DMS79 treated with DMSO at 0.1 percent for 48 hours (cell line): ENCODE results near the gene ALDH3B1.
A peak's percentile ranks its signal among the peaks of the same experiment; 100 is the strongest.

ENCODE experiments used
- DNase-seq: peaks from one replicate; lab custom pipeline; 2025; lab: John Stamatoyannopoulos, UW

Gene ALDH3B1

DNA sequence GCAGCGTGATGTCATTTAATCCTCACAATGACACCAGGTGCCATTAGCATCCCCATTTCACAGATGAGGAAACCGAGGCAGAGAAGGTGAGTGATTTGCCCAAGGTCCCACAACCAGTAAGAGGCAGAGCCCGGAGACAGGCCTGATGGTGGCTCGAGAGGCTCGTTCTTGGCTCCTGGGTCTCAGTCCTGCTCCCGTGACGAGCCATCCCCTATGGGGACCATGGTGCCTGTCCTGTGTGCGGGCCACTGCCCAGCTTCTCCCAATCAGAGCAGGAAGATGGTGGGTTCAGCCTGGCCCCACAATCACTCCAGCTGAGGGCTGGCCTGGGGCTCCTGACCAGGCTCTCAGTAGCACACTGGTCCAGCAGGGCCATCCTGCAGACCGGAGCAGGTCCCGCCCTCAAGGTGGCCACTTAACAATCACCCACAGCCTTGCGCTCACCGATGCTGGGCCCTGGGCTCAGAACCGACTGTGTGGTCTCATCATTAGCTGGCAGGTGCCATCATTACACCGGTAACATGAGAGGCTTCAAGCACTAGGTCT lies 3.6 kb downstream of the ALDH3B1 start:
- DNase-seq = no peak

DNA sequence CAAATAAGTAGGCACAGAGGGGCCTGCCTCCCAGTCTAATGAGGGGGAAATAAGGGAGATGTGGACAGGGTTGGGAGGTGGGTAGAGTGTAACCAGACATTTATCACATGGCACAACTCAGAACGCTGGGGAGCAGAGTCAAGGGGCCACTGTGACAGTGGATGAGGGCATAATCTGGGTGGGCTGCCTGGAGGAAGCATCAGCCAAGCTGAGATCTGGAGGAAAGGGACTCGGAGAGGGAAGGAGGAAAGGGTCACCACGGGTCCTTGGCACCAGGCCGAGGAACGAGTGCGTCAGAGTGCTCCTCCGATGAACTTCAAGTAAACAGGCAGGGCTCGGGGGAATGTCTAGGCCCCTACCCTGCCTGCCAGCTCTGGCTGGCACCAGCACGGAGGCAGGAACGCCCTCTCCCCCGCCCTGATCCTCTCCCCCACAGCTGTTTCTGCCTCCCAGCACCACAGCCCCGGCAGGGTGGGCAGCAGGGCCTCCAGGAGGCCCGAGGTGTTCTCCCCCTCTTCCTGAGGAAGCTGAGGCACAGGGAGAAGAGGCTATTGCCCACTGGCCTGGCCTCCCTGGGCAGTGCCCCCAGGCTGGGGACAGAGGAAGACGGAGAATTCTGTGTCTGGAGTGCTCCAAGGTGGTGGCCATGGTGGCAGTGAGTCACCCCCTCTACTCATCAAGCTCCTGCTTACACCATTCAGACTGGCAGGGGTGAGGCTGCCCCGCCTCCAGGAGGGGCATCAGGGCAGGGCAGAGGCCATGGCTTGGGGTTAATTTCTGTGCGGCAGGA lies 4.2 kb downstream of the ALDH3B1 start:
- DNase-seq = no peak

DNA sequence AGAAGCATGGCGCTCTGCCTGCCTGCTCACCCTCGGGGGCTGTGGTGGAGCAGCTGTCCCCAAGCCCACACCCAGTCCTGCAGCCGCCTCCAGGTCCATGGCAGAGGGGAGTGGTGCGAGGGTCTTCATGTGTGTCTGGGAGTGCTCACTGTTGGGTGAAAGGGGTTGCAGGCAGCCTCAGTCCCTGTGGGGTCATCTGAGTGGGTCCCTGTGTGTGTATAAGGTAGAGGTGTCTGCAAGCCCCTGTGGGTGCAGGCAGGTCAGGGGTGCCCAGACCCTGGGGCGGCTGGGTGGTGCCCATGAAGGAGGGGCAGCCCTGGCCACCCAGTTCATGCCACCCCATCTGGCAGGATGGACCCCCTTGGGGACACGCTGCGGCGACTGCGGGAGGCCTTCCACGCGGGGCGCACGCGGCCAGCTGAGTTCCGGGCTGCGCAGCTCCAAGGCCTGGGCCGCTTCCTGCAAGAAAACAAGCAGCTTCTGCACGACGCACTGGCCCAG lies 4.9 kb downstream of the ALDH3B1 start:
- no peak for DNase-seq

DNA sequence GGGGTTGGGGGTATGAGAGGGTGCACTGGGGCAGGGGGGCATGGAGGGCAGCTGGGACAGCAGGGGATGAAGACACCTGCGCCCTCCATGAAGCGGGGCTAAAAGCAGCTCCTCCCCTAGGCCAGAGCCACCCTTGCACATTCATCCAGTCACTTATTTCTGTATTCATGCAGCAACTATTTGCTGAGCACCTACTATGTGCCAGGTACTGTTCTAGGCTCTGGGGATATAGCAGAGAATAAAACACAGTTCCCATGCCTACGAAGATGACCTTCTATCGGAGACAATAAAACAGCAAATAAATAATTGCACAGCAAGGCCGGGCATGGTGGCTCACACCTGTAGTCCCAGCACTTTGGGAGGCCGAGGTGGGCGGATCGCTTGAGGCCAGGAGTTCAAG lies 5.3 kb downstream of the ALDH3B1 start:
- no peak for DNase-seq

DNA sequence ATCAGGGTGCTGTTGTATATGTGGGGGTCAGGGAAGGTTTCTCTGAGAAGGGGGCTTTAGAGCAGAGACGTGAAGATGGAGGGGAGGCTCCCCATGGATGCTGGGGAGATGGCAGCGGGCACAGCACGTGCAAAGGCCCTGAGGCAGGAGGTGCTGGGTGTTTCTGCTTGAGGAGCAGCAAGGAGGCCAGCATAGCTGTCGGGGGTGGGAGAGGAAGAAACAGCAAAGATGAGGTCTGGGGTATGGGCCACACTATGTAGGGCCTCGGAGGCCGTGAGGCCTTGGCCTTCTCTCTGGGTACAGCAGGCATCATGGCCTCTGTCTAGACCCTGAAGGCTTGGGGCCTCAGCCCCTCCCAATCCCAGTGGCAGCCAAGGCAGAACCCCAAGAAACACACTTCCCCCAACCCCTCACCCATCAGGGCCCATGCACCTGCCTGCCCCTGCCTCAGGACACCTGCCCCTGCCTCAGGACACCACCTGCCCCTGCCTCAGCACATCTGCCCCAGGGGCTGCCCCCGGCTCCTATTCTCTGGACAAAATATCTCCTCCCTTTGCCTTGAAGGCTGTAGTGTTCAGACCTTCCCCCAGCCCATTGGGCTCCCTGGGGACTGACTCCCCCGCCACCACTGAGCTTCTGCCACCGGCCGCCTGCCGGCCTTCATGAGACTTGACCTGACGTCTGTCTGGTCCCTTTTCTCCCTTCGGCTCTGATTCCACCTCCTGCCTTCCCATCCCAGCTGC lies 6.2 kb downstream of the ALDH3B1 start:
- DNase-seq = no peak

DNA sequence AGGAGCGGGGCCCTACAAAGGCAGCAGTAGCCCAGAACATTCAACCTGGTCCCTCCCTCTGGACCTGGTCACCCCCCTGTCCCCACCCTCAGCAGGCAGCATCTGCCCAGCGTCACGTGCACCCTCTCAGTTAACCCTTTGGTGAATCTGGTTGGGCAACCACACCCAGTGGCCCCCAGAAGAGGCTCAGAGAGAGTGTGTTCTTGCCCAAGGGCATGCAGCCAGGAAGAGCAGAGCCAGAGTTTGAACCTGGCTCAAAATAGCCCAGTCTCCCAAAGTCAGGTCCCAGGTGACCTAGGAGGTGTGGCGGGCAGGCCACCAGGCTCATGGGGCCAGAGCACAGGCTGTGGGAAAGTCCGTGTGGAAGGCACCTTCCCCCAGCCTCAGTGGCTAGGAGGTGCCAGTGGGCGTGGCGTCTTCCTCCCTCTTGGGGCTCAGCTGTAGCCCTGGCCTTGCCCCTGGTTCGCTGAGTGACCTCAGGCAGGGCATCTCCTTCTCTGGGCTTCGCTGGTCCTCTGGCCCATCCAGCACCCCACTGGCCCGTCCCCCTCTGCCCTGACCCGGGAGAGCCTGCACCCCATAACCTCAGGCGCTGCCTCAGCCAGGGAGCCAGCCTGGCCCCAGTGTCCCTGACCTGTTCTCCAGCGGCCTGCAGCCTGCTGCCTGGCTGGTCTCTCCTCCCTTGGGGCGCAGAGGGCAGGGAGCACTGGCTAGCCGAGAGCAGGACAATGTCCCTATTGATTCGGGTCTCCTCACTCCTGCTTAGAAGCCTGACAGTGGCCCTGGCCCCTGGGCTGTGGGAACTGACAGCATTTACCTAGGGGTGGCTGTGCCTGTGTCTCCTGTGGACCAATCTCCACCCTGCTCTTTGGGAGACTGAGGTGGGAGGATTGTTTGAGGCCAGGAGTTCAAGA lies 7.0 kb downstream of the ALDH3B1 start:
- no peak for DNase-seq

DNA sequence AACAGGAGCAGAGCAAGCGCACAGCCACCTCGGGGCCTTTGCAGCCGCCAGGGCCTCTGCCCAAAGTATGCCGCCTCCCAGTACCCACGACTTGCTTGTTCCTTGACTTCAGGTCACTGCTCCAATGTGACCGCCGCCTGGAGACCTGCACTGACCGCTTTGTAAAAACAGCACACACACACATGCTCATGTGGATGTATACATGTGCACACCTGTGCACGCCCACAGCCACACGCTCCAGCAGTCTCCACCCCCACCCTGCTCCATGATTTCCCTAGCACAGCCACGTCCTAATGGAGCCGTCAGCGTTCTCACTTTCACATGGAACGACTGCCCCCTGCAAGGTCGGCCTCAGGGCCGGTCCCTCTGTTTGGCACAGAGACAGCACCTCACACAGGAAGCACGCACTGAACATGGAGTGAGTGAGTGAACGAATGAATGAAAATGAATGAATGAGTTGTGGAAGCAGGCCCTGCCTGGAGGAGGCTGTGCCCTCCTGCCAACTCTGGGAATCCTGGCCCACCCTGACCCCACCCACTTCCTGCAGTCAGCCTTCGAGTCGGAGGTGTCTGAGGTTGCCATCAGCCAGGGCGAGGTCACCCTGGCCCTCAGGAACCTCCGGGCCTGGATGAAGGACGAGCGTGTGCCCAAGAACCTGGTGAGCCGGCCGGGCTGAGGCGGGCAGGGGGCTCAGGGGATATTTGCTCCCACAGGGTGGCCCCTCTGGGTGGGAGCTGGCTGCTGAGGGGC lies 8.0 kb downstream of the ALDH3B1 start:
- no peak for DNase-seq

DNA sequence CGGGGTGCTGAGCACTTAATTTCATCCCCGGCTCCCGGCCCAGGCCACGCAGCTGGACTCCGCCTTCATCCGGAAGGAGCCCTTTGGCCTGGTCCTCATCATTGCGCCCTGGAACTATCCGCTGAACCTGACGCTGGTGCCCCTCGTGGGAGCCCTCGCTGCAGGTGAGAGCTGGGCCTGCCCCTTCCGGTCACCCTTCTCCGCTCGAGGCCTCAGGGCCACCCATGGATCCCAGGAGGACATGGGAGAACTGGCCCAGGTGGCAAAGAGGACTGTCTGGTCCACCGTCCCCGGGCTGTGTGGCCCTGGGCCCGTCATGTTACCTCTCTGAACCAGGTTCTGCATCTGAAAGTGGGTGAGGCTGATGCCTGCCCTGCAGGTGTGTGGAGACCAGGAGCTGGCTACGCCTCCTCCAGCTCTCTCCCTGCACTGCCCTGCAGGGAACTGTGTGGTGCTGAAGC lies 8.6 kb downstream of the ALDH3B1 start:
- no peak for DNase-seq

DNA sequence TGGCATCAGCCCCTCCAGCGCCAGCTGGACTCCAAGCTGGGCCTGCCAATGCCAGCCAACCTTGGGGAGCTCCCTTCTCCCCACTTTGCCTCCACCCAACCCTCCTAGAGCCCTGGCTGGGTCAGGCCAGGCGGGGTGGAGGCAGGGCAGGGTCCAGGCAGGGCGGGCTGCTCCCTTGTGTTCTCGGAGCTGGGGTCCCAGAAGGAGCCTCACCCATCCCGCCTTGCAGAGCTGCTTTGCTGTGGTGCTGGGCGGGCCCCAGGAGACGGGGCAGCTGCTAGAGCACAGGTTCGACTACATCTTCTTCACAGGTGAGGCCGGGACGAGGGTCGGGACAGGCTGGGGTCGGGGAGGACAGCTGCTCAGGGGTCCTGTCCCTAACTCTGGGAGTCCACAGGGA lies 9.4 kb downstream of the ALDH3B1 start:
- DNase-seq = no peak

DNA sequence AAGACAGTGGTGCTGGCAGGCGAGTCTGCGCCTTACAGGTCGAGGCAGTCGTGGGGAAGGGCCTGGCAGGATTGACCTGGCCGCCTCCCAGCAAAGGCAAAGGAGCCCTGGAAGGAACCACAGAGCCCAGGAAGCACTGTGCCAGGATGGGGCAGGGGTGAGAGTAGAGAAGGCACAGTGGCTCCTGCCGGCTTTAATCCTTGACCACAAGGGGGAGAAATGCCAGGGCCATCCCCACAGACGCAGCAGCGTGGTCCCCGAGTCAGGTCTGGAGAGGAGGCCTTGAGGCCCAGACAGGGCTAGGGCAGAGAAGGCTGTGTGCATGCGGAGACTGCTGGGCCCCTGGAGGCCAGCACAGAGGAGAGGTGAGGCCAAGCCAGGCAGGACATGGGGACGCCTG lies 10.4 kb downstream of the ALDH3B1 start:
- DNase-seq = no peak

DNA sequence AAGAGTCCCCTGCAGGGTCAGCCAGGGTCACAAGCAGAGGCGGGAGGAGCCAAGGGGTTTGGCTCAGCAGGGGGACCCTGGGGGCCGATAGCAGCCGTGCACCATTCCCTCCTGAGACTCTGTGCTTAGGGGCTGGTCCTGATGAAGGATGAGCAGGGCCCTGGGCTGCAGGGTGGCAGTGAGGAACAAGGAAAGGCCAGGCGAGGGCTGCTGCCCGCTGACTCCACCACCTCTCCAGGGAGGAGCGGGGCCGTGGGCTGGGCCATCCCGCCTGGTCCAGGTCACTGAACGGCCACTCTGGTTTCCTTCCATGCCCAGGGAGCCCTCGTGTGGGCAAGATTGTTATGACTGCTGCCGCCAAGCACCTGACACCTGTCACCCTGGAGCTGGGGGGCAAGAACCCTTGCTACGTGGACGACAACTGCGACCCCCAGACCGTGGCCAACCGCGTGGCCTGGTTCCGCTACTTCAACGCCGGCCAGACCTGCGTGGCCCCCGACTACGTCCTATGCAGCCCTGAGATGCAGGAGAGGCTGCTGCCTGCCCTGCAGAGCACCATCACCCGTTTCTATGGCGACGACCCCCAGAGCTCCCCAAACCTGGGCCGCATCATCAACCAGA lies 11.2 kb downstream of the ALDH3B1 start:
- no peak for DNase-seq

DNA sequence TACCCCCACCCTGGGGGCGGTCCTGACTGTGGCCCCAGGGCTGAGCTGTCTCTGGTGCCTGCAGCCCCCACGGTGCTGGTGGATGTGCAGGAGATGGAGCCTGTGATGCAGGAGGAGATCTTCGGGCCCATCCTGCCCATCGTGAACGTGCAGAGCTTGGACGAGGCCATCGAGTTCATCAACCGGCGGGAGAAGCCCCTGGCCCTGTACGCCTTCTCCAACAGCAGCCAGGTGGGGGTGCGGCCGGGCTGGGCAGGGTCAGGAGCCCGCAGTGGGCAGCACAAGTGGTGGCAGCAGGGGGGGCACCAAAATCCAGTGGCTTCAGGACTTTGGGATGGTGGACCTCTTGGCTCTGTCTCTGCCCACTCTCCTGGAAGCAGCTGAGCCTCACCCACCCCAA lies 12.4 kb downstream of the ALDH3B1 start:
- no peak for DNase-seq

DNA sequence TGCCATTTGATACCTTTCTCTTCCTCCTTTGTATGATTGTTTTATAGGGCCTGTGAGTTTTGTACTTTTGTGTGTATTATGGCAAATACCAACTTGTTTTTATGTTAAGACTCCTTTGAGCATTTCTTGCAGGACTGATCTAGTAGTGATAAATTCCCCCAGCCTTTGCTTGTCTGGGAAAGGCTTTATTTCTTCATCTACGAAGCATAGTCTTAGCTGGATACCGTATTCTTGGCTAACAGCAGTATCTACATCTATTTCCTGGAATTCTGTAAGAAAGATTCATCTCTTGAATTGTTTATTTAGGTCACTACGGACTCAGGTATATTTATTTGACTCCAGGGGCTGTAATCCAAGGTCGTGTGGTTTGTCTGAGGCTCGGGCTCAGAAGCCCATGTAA lies 14.4 kb downstream of the ALDH3B1 start:
- no peak for DNase-seq

DNA sequence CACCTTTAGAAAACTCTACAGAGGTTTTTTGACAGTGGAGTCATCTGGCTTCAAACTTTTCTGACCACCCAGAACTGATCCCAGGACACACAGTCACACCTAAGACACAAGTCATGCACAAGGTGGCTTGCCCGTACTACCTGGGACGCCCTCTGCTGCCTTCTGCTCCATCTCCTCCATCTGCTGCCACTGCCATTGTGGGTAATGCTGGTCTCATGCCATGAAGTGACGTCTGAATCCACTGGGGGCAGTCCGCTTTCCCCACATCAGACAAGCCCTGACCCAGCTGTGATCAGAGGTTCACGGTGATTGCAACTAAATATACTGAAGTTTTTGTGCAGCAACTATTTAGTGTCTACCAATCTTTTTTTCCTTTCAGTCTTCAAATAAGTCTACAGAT lies 14.9 kb downstream of the ALDH3B1 start:
- DNase-seq = no peak

DNA sequence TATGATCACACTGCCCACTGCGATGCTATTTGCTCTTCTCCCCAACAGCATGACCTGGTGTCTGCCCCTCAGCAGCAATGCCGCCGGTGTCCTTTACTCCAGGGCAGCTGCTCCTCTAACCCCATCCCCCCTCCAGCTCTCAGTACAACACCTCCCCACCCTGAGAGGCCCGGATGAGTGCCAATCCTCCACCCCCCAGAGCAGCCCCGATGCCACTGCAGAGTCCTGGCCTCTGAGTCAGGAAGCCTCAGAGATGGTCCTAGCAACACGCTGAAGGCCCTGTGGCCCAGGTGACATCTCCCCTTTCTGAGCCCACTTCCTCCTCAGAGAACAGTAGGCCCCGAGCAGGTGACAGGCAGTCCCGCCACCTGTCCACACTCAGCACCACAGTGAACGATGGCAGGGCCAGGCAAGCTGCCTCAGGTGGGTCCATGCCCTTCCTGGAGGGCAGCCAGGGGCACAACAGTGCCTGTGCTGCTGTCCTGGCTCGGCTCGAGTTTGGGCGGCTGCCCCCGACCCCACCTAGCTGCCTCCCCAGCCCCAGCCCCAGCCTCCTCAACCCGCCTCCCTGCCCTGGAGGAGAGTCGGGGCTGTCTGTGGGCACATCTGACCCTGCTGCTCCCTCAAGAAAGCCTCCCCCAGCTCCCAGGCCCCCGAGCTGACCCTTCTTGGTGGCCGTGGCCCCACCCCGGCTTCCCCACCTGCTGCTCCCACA lies 16.4 kb downstream of the ALDH3B1 start:
- DNase-seq = no peak

DNA sequence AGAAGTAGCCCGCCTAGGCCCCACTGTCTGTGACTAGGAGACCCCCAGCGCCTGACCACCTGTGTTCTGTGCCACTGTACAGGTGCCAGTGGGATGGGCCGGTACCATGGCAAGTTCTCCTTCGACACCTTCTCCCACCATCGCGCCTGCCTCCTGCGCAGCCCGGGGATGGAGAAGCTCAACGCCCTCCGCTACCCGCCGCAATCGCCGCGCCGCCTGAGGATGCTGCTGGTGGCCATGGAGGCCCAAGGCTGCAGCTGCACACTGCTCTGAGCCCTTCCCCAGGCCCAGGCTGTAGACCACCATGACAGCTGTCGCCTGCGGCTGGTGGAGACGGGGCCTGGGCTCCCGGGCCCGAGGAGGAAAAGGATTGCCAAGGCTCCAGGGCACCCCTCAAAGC lies 17.5 kb downstream of the ALDH3B1 start:
- no peak for DNase-seq

DNA sequence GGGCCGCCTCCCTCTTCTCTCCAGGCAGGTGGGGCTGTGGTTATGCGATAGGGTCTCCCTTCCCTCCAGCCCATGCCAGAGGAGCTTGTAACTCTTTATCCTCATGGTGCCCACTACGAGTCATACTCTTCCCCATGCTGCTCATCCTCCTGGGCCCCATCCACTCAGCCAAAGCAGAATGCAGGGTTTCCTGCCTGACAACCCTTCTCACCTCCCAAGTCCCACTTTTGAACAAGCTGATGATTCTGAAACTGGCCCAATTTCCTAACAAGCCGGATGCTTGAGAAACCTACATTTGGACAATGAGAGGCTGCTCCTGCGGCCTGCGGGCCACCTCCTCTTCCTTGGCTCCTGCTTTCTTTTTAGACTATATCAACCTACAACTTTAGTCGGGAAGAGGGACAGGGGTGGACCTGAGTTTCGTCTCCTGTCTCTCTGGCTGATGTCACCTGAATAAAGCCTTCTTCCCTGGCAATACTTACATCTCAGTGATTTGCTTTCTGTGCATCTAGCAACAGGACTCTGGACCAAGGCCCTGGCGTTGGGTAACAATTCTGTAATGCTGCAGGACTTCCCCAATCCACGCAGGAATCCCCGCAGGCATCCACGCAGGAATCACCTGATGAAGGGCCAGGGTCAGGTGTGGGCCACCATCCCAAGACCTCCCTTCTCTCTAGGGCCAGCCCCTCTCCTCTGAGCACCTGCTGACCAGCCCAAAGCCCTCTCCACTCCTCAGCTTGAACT lies 18.8 kb downstream of the ALDH3B1 start:
- DNase-seq = no peak

DNA sequence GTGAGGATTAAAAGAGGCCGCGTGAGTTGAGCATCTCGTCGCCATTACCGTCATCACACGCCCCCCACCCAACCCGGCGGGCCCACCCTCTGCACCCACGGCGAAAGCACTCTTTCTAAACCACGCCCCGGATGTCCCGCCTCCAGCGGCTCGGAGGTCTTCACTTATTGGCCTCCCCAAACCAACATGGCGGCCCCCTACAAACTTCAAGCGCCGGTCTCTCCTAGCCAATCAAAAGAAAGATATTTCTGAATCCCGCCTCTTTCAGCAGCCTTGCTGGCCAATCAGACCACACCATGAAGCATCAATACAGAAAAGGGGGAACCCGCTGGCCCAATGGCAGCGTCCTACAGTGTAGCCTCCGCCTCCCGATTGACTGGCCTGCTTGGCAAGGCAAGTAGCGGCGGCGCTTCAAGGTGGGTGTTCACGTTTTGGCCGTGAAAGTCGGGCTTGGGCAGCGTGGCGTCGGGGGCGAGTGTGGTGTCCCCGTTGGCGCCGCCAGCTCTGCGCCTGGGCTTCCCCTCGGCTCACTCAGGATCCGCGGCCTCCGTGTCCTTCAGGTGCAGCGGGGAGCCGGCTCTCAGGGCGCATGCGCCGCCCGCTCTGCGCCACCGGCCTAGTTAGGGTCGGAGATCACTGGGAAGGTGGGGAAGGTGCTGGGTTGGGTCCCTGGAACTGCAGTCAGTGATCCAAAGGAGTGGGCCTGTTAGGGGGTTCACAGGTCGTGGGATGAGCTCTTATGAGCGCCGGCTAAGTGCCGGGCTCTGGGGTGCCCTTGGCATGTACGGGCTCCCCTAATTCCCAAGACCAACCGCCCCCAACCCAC lies 20.4 kb downstream of the ALDH3B1 start, which contains the start of gene NDUFS8:
NDUFS8 (plus strand) TSS at position 364 of the 826 bp plus-strand sequence. CDS start 1,471 bp downstream, outside the sequence.
- DNase-seq = peak; percentile 99
